ENCODE measurements around the gene WDFY4. TPM values are rescaled to one million over a fixed set of nuclear protein-coding genes. Genes with fewer than 3 reads are reported as not detected.

Gene WDFY4
- total RNA-seq, 4 donors from 2014 or later, result 4.1 to 27.9 (median 9.0) TPM

DNA sequence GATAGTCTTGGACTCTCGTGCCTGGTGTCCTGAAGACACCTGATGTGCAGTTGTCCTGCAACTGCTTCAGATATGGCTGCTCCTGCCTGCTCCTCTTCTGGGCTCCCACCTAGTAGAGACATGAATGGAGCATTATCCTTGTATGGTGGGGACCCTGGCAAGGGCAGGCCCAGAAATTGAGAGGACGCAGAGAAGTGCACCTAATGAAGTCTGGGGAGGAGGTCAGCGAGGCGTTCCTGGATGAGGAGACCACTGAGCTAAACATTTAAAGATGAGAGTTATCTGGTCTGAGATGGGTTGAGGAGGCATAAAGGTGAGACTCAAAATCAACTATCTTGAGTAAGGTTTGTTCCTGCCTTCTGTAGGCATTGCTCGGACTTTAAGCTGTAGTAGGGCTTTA, 66.3 kb downstream of the WDFY4 start:
- TF ChIP-seq, protein P1, sequence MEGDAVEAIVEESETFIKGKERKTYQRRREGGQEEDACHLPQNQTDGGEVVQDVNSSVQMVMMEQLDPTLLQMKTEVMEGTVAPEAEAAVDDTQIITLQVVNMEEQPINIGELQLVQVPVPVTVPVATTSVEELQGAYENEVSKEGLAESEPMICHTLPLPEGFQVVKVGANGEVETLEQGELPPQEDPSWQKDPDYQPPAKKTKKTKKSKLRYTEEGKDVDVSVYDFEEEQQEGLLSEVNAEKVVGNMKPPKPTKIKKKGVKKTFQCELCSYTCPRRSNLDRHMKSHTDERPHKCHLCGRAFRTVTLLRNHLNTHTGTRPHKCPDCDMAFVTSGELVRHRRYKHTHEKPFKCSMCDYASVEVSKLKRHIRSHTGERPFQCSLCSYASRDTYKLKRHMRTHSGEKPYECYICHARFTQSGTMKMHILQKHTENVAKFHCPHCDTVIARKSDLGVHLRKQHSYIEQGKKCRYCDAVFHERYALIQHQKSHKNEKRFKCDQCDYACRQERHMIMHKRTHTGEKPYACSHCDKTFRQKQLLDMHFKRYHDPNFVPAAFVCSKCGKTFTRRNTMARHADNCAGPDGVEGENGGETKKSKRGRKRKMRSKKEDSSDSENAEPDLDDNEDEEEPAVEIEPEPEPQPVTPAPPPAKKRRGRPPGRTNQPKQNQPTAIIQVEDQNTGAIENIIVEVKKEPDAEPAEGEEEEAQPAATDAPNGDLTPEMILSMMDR (IDR thresholded peaks at IDR 0.05; ENCODE audit: low read depth), result no peak

DNA sequence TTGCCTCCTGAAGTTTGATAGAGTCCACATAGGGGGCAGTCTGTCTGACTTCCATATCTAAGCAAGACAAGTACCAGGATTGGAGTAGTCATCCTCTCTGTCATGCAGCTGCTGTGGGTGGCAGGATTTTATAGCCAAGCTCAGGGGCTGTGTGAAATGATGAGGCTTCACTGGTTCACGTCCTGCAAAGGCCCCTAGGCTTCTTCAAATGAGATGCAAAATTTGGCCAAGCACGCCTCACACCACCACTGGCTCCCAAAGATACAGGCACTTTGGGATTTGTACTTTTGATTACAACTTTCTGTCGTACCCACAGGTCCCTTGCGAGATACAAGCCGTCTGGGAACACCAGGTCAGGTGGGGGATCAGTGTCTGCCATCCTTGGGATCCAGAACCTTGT, 67.1 kb downstream of the WDFY4 start:
- TF ChIP-seq, protein P1 (IDR thresholded peaks at IDR 0.05; ENCODE audit: low read depth), result no peak

DNA sequence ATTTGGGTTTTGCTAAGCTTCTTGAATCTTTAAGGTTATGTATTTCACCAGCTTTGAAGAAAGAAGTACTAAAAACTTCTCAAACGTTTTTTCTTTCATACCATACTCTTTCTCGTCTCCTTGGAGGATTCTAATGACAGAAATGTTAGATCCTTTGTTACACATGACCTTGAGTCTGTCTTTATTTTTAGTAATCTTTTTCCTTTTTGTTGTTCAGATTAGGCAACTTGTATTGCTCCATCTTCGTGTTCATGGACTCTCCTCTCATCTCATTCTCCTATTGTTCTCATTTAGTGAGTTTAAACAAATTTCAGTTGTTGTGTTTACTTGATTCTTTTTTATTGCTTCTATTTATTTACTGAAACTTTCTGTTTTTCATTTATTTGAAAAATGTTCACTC, 73.7 kb downstream of the WDFY4 start:
- TF ChIP-seq, protein P1 (IDR thresholded peaks at IDR 0.05; ENCODE audit: low read depth), result no peak

DNA sequence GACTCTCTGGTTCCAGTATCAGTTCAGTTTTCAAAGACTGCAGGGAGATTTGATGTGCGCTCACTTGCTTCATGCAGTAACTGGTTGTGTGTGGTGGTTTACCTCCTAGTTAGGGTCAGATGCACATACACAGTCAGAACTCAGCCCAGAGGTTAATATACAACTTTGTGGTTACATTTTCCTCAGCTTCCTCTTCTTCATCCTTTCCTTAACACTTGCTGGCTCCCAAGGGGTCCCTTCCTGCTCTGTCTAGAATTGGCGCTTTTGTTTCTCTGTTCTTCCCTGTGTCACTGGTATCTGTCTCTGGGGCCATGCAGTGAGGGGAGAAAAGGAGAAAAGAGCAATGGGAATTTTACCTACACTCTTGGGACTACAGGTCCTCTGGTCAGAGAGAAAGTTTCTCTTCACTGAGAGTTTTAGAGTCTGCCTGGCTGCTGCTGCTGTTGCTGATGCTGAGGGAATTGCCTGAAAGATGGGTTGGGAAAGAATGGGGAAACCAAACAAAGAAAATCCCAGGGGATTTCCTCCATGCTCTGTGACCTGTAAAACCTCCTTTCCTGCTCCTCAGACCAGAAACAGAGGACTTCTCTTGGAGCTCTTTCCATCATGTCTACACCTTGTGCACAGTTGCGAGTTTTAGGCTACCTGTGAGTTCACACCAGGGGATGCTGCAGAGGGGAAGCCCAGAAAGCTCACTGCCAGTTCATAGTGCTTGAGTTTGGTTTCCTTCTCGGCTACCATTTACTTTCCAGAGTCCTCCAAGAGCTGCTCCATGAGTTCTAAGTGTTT, 74.6 kb downstream of the WDFY4 start:
- TF ChIP-seq, protein P1 (IDR thresholded peaks at IDR 0.05; ENCODE audit: low read depth), result no peak

DNA sequence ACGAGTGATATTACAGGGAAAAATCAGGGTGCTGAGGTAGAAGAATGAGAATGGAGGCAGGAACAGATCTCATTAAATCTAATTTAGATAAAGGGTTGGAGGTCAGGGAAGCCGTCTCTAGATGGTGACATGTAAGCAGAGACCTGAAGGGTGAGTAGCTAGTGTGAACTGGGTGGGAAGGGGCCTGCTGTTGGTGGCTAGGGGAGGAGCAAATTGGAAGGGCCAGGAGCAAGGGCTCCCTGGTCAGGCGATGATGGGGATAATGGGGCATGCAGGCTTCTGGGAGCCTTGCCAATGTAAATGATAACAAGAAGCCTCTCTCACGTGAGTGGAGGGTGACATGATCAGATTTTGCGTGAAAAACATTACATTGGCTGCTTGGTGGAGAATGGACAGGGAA, 76.3 kb downstream of the WDFY4 start:
- TF ChIP-seq, protein P1 (IDR thresholded peaks at IDR 0.05; ENCODE audit: low read depth), result no peak

DNA sequence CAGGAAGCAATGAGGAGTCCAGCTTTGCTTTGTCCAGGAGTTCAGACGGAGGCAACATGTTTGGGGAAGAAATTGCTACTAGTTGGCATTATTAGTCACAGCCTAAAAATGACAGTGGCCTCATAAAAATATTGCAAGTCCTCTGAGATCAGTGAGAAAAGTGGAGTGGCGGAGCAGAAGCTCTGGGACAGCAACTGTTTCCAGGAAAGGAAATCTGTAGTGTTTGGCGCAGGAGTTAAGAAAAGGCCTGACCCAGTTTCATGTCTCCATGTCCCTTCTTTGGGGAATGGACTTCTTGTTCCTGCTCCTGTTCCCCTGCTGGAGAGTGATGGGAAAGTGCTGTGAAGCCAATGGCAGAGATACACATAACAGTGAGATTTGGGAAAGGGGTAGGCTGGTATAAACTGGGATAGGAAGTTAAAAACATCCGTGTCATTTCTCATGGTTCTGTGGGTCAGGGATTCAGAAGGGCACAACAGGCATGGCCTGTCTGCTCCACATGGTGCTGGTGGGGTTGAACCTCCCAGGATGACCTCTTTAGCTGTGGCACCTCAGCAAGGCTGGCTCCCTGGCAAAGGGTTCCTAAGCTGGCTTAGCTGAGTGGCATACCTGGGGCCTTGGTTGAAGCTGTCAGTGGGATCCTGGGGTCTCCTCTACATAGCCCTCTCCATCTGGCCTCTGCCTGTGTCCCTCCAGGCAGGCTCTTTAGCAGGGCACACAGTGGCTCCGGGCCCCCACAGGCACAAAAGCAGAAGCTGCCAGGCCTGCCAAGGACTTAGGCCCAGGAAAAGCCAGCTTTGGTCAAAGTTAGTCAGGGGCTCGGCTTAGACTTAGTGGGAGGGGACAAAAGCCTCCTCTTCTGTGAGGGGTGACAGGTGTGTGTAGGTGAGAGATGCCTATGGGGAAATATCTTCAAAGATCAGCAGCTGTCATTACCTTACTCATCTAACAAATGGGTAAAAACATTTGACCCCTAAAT, 77.7 kb downstream of the WDFY4 start:
- TF ChIP-seq, protein P1 (IDR thresholded peaks at IDR 0.05; ENCODE audit: low read depth), result no peak

DNA sequence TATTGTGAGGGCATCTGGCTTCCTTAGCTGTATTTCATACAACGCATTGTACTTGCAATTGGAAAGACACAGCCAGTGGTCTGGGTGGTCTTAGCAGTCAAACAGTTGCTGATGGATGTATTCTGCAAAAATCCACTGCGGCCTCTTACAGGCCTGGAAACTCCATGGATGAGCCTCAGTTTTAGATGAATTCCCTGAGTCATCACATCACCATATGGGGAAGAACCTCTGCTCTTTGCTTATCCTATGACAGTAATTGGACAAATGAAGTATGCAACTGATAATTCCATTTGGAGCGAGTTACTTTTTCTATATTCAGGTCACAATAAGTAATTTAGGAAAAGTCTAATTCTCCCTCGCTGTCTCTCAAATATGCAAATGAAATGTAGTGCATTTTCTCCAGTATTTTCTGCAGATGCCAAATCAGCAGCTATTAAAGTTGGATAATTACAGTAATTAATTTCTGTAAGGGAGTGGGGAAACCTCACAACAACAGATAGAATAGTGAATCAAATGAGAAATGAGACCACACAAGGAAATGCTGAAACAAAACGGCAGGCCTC, 78.8 kb downstream of the WDFY4 start:
- TF ChIP-seq, protein P1 (IDR thresholded peaks at IDR 0.05; ENCODE audit: low read depth), result no peak
